ENCODE data around the gene NCKAP5.

- no peak for TF ChIP-seq EZH2 (IDR thresholded peaks at IDR 0.05; ENCODE audit: insufficient read depth, poor library complexity, severe bottlenecking)
- no peak for TF ChIP-seq EZH2phosphoT487 (IDR thresholded peaks at IDR 0.05; ENCODE audit: insufficient read depth, low read depth)
Measured at GRCh38 chr2:133438848-133439564, 129.3 kb downstream of the NCKAP5 start.

Measured in GM23248 (cell line).